Activated CD4-positive, alpha-beta T cell treated with anti-CD3 and anti-CD28 coated beads for 36 hours (primary cell): ENCODE results near the gene CDH3. TPM values are rescaled to one million over a fixed set of nuclear protein-coding genes. Genes with fewer than 3 reads are reported as not detected.

Source experiments
- ATAC-seq: fragments of 200-7000 bp; cut with Tn5 transposase; one replicate; pipeline ENCODE4 v1.10.0; 2021; ENCODE audit warnings: mild to moderate bottlenecking, moderate library complexity
- CTCF ChIA-PET: fragments of 350-600 bp; sonication (Branson Sonifier 250); formaldehyde crosslinking; loops from one replicate; lab custom pipeline; 2021; ENCODE audit warnings: antibody characterized with exemption; lab: Charles Lee
- POLR2A ChIA-PET: fragments of 350-600 bp; sonication (Branson Sonifier 250); formaldehyde crosslinking; loops from one replicate; lab custom pipeline; 2021; ENCODE audit warnings: antibody characterized with exemption, inconsistent platforms; lab: Charles Lee
- DNase-seq: peaks from one replicate; pipeline ENCODE4 v3.0.0-alpha.2; 2020
- H3K27ac Mint-ChIP-seq: one replicate; pipeline ENCODE4 v1.8.0; 2021; ENCODE audit warnings: mixed read lengths
- H3K27me3 Mint-ChIP-seq: one replicate; pipeline ENCODE4 v1.8.0; 2021; ENCODE audit warnings: mixed read lengths
- H3K36me3 Mint-ChIP-seq: one replicate; pipeline ENCODE4 v1.8.0; 2021; ENCODE audit warnings: low read depth, mixed read lengths
- H3K4me1 Mint-ChIP-seq: one replicate; pipeline ENCODE4 v1.8.0; 2021; ENCODE audit warnings: mixed read lengths
- H3K4me3 Mint-ChIP-seq: one replicate; pipeline ENCODE4 v1.8.0; 2021; ENCODE audit warnings: mild to moderate bottlenecking, moderate library complexity, mixed read lengths
- H3K9me3 Mint-ChIP-seq: one replicate; pipeline ENCODE4 v1.8.0; 2021; ENCODE audit warnings: low read depth, mixed read lengths
- intact Hi-C, 2 experiments: fragments of 100-400 bp; cut with DNase I in 1 of 2; cut with micrococcal nuclease in 1 of 2; formaldehyde crosslinking; loops; one replicate each; pipeline versions ENCODE4 v1.14.2 to v1.15.1; 2022 to 2024; cut with DNase I, micrococcal nuclease
- total RNA-seq, 2 experiments: library from RNA; stranded (reverse); gene quantifications; one replicate each; pipeline ENCODE4 v1.2.3, GENCODE V29; 2021

Gene CDH3
- total RNA-seq, 2 experiments from 2014 or later, result 7.3 to 9.1 TPM

GRCh38 chr16:68668266-68668665 lies 23.2 kb downstream of the CDH3 start:
- ChIA-PET CTCF (interaction anchor here (0.7 to 1.9 kb wide), 8 partner anchors 10 to 583 kb away, joined by 3 to 12 read pairs (median 4); partner anchors contain the start of gene NFATC3), POLR2A (interaction anchor here (0.6 to 1.4 kb wide), 5 partner anchors 84 to 498 kb away, joined by 3 to 15 read pairs (median 5); partner anchors contain the start of gene TANGO6)
- intact Hi-C loops, result loop anchor here (1.0 kb wide), 4 partner anchors 8 to 498 kb away; no protein-coding TSS in a partner anchor
- Mint-ChIP-seq H3K4me1 (peaks cover 22% of the 10 kb centered on the region), H3K9me3 (no peaks in the 10 kb centered on the region), H3K36me3 (no peaks in the 10 kb centered on the region), H3K27me3 (peaks cover 5% of the 10 kb centered on the region), H3K27ac (peak overlapping the region; percentile 76), H3K4me3 (no peak overlapping the region)
- ATAC-seq, result peak; percentile 98
- DNase-seq, result peak; percentile 69

- POLR2A ChIA-PET, result no interaction called here
- ATAC-seq (no peak), DNase-seq (no peak)
- Mint-ChIP-seq H3K27ac (no peak overlapping the region), H3K4me1 (no peaks in the 10 kb centered on the region), H3K9me3 (no peaks in the 10 kb centered on the region), H3K4me3 (no peak overlapping the region), H3K27me3 (peaks cover 9% of the 10 kb centered on the region), H3K36me3 (no peaks in the 10 kb centered on the region)
- intact Hi-C loops, result no loop called here
- CTCF ChIA-PET, result interaction anchor here (0.5 to 1.3 kb wide), 4 partner anchors 15 to 1079 kb away, joined by 3 to 4 read pairs (median 3); no protein-coding TSS in a partner anchor
These were observed 31.2 kb downstream of the CDH3 start for GRCh38 chr16:68676113-68676860.

- Mint-ChIP-seq H3K4me1 (no peaks in the 10 kb centered on the region), H3K36me3 (no peaks in the 10 kb centered on the region), H3K4me3 (no peak overlapping the region), H3K27me3 (peaks cover 2% of the 10 kb centered on the region), H3K9me3 (no peaks in the 10 kb centered on the region), H3K27ac (no peak overlapping the region)
- ChIA-PET POLR2A (no interaction called here), CTCF (no interaction called here)
- ATAC-seq, result no peak
- no peak for DNase-seq
- intact Hi-C loops, result no loop called here
These were observed 35.9 kb downstream of the CDH3 start for GRCh38 chr16:68681038-68681437.

GRCh38 chr16:68685685-68686478 lies 40.8 kb downstream of the CDH3 start:
- ChIA-PET POLR2A (no interaction called here), CTCF (no interaction called here)
- DNase-seq, result no peak
- Mint-ChIP-seq H3K27me3 (no peaks in the 10 kb centered on the region), H3K9me3 (no peaks in the 10 kb centered on the region), H3K4me3 (no peak overlapping the region), H3K4me1 (no peaks in the 10 kb centered on the region), H3K36me3 (no peaks in the 10 kb centered on the region), H3K27ac (no peak overlapping the region)
- ATAC-seq, result no peak
- intact Hi-C loops, result no loop called here

GRCh38 chr16:68686905-68687304 lies 41.8 kb downstream of the CDH3 start:
- CTCF ChIA-PET, result no interaction called here
- Mint-ChIP-seq H3K9me3 (no peaks in the 10 kb centered on the region), H3K4me1 (no peaks in the 10 kb centered on the region), H3K27me3 (no peaks in the 10 kb centered on the region), H3K27ac (no peak overlapping the region), H3K36me3 (no peaks in the 10 kb centered on the region), H3K4me3 (no peak overlapping the region)
- no peak for DNase-seq
- intact Hi-C loops, result no loop called here
- POLR2A ChIA-PET, result no interaction called here
- ATAC-seq, result no peak

- ChIA-PET POLR2A (no interaction called here), CTCF (no interaction called here)
- H3K27me3 Mint-ChIP-seq, result peaks cover 2% of the 10 kb centered on the region
- H3K9me3 Mint-ChIP-seq, result no peaks in the 10 kb centered on the region
- DNase-seq (no peak), ATAC-seq (no peak)
- H3K36me3 Mint-ChIP-seq, result no peaks in the 10 kb centered on the region
- intact Hi-C loops, result no loop called here
- H3K4me1 Mint-ChIP-seq, result no peaks in the 10 kb centered on the region
- H3K4me3 Mint-ChIP-seq, result no peak overlapping the region
- no peak overlapping the region for H3K27ac Mint-ChIP-seq
These were observed 44.8 kb downstream of the CDH3 start for GRCh38 chr16:68689921-68690320.

GRCh38 chr16:68695575-68695974 lies 50.5 kb downstream of the CDH3 start:
- ChIA-PET CTCF (interaction anchor here (1.0 kb wide), 1 partner anchor 104 kb away, joined by 4 read pairs; no protein-coding TSS in a partner anchor), POLR2A (no interaction called here)
- ATAC-seq (no peak), DNase-seq (no peak)
- H3K27me3 Mint-ChIP-seq, result peaks cover 2% of the 10 kb centered on the region
- H3K9me3 Mint-ChIP-seq, result no peaks in the 10 kb centered on the region
- H3K4me3 Mint-ChIP-seq, result no peak overlapping the region
- intact Hi-C loops, result no loop called here
- no peak overlapping the region for H3K27ac Mint-ChIP-seq
- H3K4me1 Mint-ChIP-seq, result no peaks in the 10 kb centered on the region
- H3K36me3 Mint-ChIP-seq, result no peaks in the 10 kb centered on the region

GRCh38 chr16:68696514-68696913 lies 51.4 kb downstream of the CDH3 start:
- ChIA-PET CTCF (interaction anchor here (0.8 to 8.9 kb wide), 4 partner anchors 40 to 1232 kb away, joined by 3 to 62 read pairs (median 4); no protein-coding TSS in a partner anchor), POLR2A (no interaction called here)
- no peak for ATAC-seq
- Mint-ChIP-seq H3K36me3 (no peaks in the 10 kb centered on the region), H3K4me3 (no peak overlapping the region), H3K27ac (no peak overlapping the region), H3K4me1 (no peaks in the 10 kb centered on the region), H3K9me3 (no peaks in the 10 kb centered on the region), H3K27me3 (peaks cover 2% of the 10 kb centered on the region)
- no peak for DNase-seq
- intact Hi-C loops, result no loop called here

- POLR2A ChIA-PET, result no interaction called here
- Mint-ChIP-seq H3K9me3 (no peaks in the 10 kb centered on the region), H3K36me3 (no peaks in the 10 kb centered on the region), H3K4me3 (no peak overlapping the region), H3K27me3 (peaks cover 2% of the 10 kb centered on the region), H3K27ac (no peak overlapping the region), H3K4me1 (no peaks in the 10 kb centered on the region)
- intact Hi-C loops, result no loop called here
- CTCF ChIA-PET, result interaction anchor here (0.6 to 8.9 kb wide), 4 partner anchors 33 to 170 kb away, joined by 3 to 62 read pairs (median 4); no protein-coding TSS in a partner anchor
- no peak for ATAC-seq
- DNase-seq, result no peak
These were observed 53.0 kb downstream of the CDH3 start for GRCh38 chr16:68698091-68698490.

- ChIA-PET CTCF (interaction anchor here (0.6 to 8.9 kb wide), 4 partner anchors 39 to 110 kb away, joined by 3 to 62 read pairs (median 6); no protein-coding TSS in a partner anchor), POLR2A (no interaction called here)
- Mint-ChIP-seq H3K36me3 (no peaks in the 10 kb centered on the region), H3K9me3 (no peaks in the 10 kb centered on the region), H3K27me3 (peaks cover 3% of the 10 kb centered on the region), H3K4me1 (peaks cover 5% of the 10 kb centered on the region), H3K4me3 (no peak overlapping the region), H3K27ac (no peak overlapping the region)
- ATAC-seq (no peak), DNase-seq (no peak)
- intact Hi-C loops, result loop anchor here (5.0 to 10.0 kb wide), 3 partner anchors 55 to 405 kb away; partner anchors contain the start of gene HAS3 (in 1 of the 2)
These were observed 55.0 kb downstream of the CDH3 start for GRCh38 chr16:68700120-68700519.

- ATAC-seq, result no peak
- peaks cover 5% of the 10 kb centered on the region for H3K4me1 Mint-ChIP-seq
- H3K9me3 Mint-ChIP-seq, result no peaks in the 10 kb centered on the region
- DNase-seq, result no peak
- POLR2A ChIA-PET, result no interaction called here
- CTCF ChIA-PET, result interaction anchor here (0.6 to 8.9 kb wide), 4 partner anchors 38 to 110 kb away, joined by 3 to 62 read pairs (median 6); no protein-coding TSS in a partner anchor
- H3K27ac Mint-ChIP-seq, result no peak overlapping the region
- H3K4me3 Mint-ChIP-seq, result no peak overlapping the region
- intact Hi-C loops, result loop anchor here (5.0 to 10.0 kb wide), 3 partner anchors 54 to 404 kb away; partner anchors contain the start of gene HAS3 (in 1 of the 2)
- H3K36me3 Mint-ChIP-seq, result no peaks in the 10 kb centered on the region
- H3K27me3 Mint-ChIP-seq, result peaks cover 3% of the 10 kb centered on the region
These were observed 55.7 kb downstream of the CDH3 start for GRCh38 chr16:68700831-68701230.
